ENCODE results near the gene ZNF630. TPM values are rescaled to one million over a fixed set of nuclear protein-coding genes. Genes with fewer than 3 reads are reported as not detected.
A peak's percentile ranks its signal among the peaks of the same experiment; 100 is the strongest.

Gene ZNF630
- polyA plus RNA-seq, 1 donor (not counting 4 experiments of a cell fraction or from before 2014, with no cell fraction given): 0.55 TPM

DNA sequence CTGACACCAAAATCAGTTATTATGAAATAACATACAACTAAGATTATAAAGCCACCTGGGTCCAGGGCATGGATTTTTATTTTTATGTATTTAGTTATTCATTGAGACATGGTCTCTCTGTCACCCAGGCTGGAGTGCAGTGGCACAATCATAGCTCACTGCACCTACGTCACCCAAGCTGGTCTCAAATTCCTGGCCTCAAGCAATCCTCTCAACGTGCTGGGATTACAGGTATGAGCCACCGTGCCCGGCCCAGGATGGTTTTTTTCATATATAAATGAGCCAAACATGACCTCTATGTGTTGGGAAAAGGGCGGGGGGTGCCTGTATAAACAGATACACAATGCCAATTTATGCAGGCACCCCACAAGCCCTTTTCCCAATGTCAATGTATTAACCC is 24.6 kb downstream of the ZNF630 start:
- dilution Hi-C loops (cut with MboI; ENCODE audit: extremely low pct_ligation_motif_present, low sequenced_read_pairs): no loop called here
- no peaks in the 10 kb centered on the region for H3K9me1 ChIP-seq (ENCODE audit: control insufficient read depth, extremely low read depth, insufficient read depth, low read length)
- no peak overlapping the region for H3K9ac ChIP-seq (ENCODE audit: control insufficient read depth, extremely low read depth, insufficient read depth, low read length)
- no peak overlapping the region for H3K27ac ChIP-seq (ENCODE audit: control insufficient read depth, insufficient read depth, low read length)
- H3K4me2 ChIP-seq (ENCODE audit: control insufficient read depth, extremely low read depth, insufficient read depth, low read depth, low read length): no peak overlapping the region
- no peak overlapping the region for H2AFZ ChIP-seq (ENCODE audit: control insufficient read depth, low read length)
- H3K4me3 ChIP-seq (ENCODE audit: control insufficient read depth in 2 of 3, extremely low read depth in 1 of 3, insufficient read depth in 2 of 3, low read depth in 1 of 3, low read length in 3 of 3): no peak overlapping the region
- DNase-seq (ENCODE audit: low read depth, low spot score) (no peak), FAIRE-seq (no peak)
- no peaks in the 10 kb centered on the region for H4K20me1 ChIP-seq (ENCODE audit: control insufficient read depth, extremely low read depth, insufficient read depth, low read length)
- no peaks in the 10 kb centered on the region for H3K79me2 ChIP-seq (ENCODE audit: control insufficient read depth, insufficient read depth, low read length)
- no peaks in the 10 kb centered on the region for H3K9me3 ChIP-seq (ENCODE audit: control insufficient read depth, low read depth, low read length)
- TF ChIP-seq EZH2 (IDR thresholded peaks at IDR 0.05; ENCODE audit: low read length): no peak
- TF ChIP-seq, protein P1, sequence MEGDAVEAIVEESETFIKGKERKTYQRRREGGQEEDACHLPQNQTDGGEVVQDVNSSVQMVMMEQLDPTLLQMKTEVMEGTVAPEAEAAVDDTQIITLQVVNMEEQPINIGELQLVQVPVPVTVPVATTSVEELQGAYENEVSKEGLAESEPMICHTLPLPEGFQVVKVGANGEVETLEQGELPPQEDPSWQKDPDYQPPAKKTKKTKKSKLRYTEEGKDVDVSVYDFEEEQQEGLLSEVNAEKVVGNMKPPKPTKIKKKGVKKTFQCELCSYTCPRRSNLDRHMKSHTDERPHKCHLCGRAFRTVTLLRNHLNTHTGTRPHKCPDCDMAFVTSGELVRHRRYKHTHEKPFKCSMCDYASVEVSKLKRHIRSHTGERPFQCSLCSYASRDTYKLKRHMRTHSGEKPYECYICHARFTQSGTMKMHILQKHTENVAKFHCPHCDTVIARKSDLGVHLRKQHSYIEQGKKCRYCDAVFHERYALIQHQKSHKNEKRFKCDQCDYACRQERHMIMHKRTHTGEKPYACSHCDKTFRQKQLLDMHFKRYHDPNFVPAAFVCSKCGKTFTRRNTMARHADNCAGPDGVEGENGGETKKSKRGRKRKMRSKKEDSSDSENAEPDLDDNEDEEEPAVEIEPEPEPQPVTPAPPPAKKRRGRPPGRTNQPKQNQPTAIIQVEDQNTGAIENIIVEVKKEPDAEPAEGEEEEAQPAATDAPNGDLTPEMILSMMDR (optimal IDR thresholded peaks at IDR 0.05 in 1 of 3, IDR thresholded peaks at IDR 0.05 in 1 of 3, conservative IDR thresholded peaks at IDR 0.05 in 1 of 3; ENCODE audit: extremely low read depth in 1 of 3, insufficient read depth in 2 of 3, low read length in 3 of 3): no peak
- no peaks in the 10 kb centered on the region for H3K27me3 ChIP-seq (ENCODE audit: control insufficient read depth, extremely low read depth, insufficient read depth, low read length)
- H3K4me1 ChIP-seq (ENCODE audit: control insufficient read depth, extremely low read depth, insufficient read depth, low read length): peaks cover 10% of the 10 kb centered on the region
- no peaks in the 10 kb centered on the region for H3K36me3 ChIP-seq (ENCODE audit: control insufficient read depth in 2 of 2, extremely low read depth in 1 of 2, insufficient read depth in 2 of 2, low read length in 2 of 2)

DNA sequence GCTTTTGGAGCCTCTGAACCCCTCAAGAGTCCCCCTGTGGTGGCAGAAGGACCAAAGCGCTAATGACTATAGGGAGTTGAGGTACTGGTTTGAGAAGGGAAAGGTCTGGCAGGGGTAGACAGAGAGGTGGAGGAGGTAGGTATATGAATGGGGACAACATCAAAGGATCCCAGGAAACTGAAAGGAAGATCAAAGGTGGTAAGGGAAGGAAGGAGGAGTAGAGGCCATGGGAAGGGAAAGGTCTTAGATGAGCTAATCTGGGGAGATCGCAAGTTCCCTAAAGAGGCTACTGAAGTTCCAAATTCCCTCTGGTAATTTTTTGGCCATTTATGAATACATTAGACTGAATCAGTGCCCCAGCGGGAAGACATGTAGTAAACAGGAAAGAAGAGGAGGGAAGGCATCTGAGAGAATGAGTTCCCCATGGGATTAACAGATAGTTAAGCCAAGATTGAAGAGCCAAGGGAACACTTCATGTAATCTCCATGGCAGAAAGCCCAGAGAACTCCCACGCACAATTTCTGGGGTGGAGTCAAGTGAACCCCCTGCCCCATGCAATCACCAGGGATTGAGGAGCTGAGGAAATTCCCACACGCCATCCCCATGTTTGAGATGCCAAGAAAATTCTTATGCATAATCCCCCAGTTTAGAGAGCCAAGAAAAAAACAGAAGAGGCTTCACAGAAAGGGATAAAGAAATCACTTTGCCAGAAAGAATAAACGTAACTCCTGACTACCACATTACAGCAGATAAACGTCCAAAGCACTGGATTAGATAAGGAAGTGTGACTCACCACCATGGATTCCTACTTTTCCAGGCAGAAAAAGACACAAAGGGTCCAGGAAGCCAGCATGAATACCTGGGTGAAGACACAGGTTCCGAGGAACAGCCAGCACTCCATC is 25.8 kb downstream of the ZNF630 start:
- FAIRE-seq: no peak
- H3K27me3 ChIP-seq (ENCODE audit: control insufficient read depth, extremely low read depth, insufficient read depth, low read length): no peaks in the 10 kb centered on the region

More for the DNA sequence above, 25.8 kb downstream of the ZNF630 start:
- dilution Hi-C loops (cut with MboI; ENCODE audit: extremely low pct_ligation_motif_present, low sequenced_read_pairs): no loop called here
- H3K4me1 ChIP-seq (ENCODE audit: control insufficient read depth, extremely low read depth, insufficient read depth, low read length): peaks cover 10% of the 10 kb centered on the region
- no peaks in the 10 kb centered on the region for H3K9me1 ChIP-seq (ENCODE audit: control insufficient read depth, extremely low read depth, insufficient read depth, low read length)
- H3K27ac ChIP-seq (ENCODE audit: control insufficient read depth, insufficient read depth, low read length): peak overlapping the region; percentile 54
- no peak for TF ChIP-seq EZH2 (IDR thresholded peaks at IDR 0.05; ENCODE audit: low read length)
- TF ChIP-seq, protein P1 (optimal IDR thresholded peaks at IDR 0.05 in 1 of 3, IDR thresholded peaks at IDR 0.05 in 1 of 3, conservative IDR thresholded peaks at IDR 0.05 in 1 of 3; ENCODE audit: extremely low read depth in 1 of 3, insufficient read depth in 2 of 3, low read length in 3 of 3): no peak
- no peaks in the 10 kb centered on the region for H3K9me3 ChIP-seq (ENCODE audit: control insufficient read depth, low read depth, low read length)
- H3K4me3 ChIP-seq (ENCODE audit: control insufficient read depth in 2 of 3, extremely low read depth in 1 of 3, insufficient read depth in 2 of 3, low read depth in 1 of 3, low read length in 3 of 3): no peak overlapping the region
- H3K79me2 ChIP-seq (ENCODE audit: control insufficient read depth, insufficient read depth, low read length): no peaks in the 10 kb centered on the region
- H3K36me3 ChIP-seq (ENCODE audit: control insufficient read depth in 2 of 2, extremely low read depth in 1 of 2, insufficient read depth in 2 of 2, low read length in 2 of 2): no peaks in the 10 kb centered on the region
- no peaks in the 10 kb centered on the region for H4K20me1 ChIP-seq (ENCODE audit: control insufficient read depth, extremely low read depth, insufficient read depth, low read length)
- peak; percentile 26 for DNase-seq (ENCODE audit: low read depth, low spot score)
- H3K4me2 ChIP-seq (ENCODE audit: control insufficient read depth, extremely low read depth, insufficient read depth, low read depth, low read length): peak overlapping the region; percentile 61
- H3K9ac ChIP-seq (ENCODE audit: control insufficient read depth, extremely low read depth, insufficient read depth, low read length): no peak overlapping the region
- no peak overlapping the region for H2AFZ ChIP-seq (ENCODE audit: control insufficient read depth, low read length)
